Measurements from ENCODE around the gene RAB23. TPM values are rescaled to one million over a fixed set of nuclear protein-coding genes. Genes with fewer than 3 reads are reported as not detected.

RAB23 gene
- polyA plus RNA-seq, 2 donors, result 1.4 to 5.3 TPM

- Histone ChIP-seq H3K4me1 (ENCODE audit: control insufficient read depth in 2 of 2, insufficient read depth in 2 of 2, low read length in 1 of 2) (no peaks in the 10 kb centered on the region), H3K27me3 (ENCODE audit: control insufficient read depth in 1 of 2, insufficient read depth in 2 of 2, low read length in 2 of 2) (no peaks in the 10 kb centered on the region), H3K27ac (ENCODE audit: low read depth in 2 of 2, low read length in 1 of 2) (no peak overlapping the region), H3K9me3 (ENCODE audit: control insufficient read depth in 2 of 2, insufficient read depth in 1 of 2, low read depth in 1 of 2, low read length in 1 of 2) (no peaks in the 10 kb centered on the region), H3K36me3 (ENCODE audit: control insufficient read depth in 2 of 2, insufficient read depth in 2 of 2, low read length in 1 of 2) (no peaks in the 10 kb centered on the region), H3K4me3 (ENCODE audit: low read depth in 1 of 2, low read length in 2 of 2) (no peak overlapping the region)
- WGBS, 2 donors, result 96 to 99% methylated on average over 11 of the region's 11 CpGs
These were observed 4.8 kb downstream of the RAB23 start for GRCh38 chr6:57217270-57217669.

- Histone ChIP-seq H3K27ac (ENCODE audit: low read depth in 2 of 2, low read length in 1 of 2) (no peak overlapping the region), H3K27me3 (ENCODE audit: control insufficient read depth in 1 of 2, insufficient read depth in 2 of 2, low read length in 2 of 2) (no peaks in the 10 kb centered on the region), H3K36me3 (ENCODE audit: control insufficient read depth in 2 of 2, insufficient read depth in 2 of 2, low read length in 1 of 2) (no peaks in the 10 kb centered on the region), H3K4me1 (ENCODE audit: control insufficient read depth in 2 of 2, insufficient read depth in 2 of 2, low read length in 1 of 2) (no peaks in the 10 kb centered on the region), H3K4me3 (ENCODE audit: low read depth in 1 of 2, low read length in 2 of 2) (peak overlapping the region in 1 of 2 donors; percentile 8), H3K9me3 (ENCODE audit: control insufficient read depth in 2 of 2, insufficient read depth in 1 of 2, low read depth in 1 of 2, low read length in 1 of 2) (no peaks in the 10 kb centered on the region)
- 46 to 50% methylated on average over 7 of the region's 7 CpGs for WGBS, 2 donors
These were observed 5.6 kb downstream of the RAB23 start for GRCh38 chr6:57216235-57217101.

- Histone ChIP-seq H3K4me3 (ENCODE audit: low read depth in 1 of 2, low read length in 2 of 2) (no peak overlapping the region), H3K27me3 (ENCODE audit: control insufficient read depth in 1 of 2, insufficient read depth in 2 of 2, low read length in 2 of 2) (no peaks in the 10 kb centered on the region), H3K4me1 (ENCODE audit: control insufficient read depth in 2 of 2, insufficient read depth in 2 of 2, low read length in 1 of 2) (no peaks in the 10 kb centered on the region), H3K36me3 (ENCODE audit: control insufficient read depth in 2 of 2, insufficient read depth in 2 of 2, low read length in 1 of 2) (no peaks in the 10 kb centered on the region), H3K9me3 (ENCODE audit: control insufficient read depth in 2 of 2, insufficient read depth in 1 of 2, low read depth in 1 of 2, low read length in 1 of 2) (no peaks in the 10 kb centered on the region), H3K27ac (ENCODE audit: low read depth in 2 of 2, low read length in 1 of 2) (no peak overlapping the region)
- 91 to 96% methylated on average over 1 of the region's 1 CpG for WGBS, 2 donors
These were observed 6.8 kb downstream of the RAB23 start for GRCh38 chr6:57215260-57215659.

GRCh38 chr6:57210060-57210459, 12.0 kb downstream of the RAB23 start:
- Histone ChIP-seq H3K27me3 (ENCODE audit: control insufficient read depth in 1 of 2, insufficient read depth in 2 of 2, low read length in 2 of 2) (no peaks in the 10 kb centered on the region), H3K4me1 (ENCODE audit: control insufficient read depth in 2 of 2, insufficient read depth in 2 of 2, low read length in 1 of 2) (no peaks in the 10 kb centered on the region), H3K9me3 (ENCODE audit: control insufficient read depth in 2 of 2, insufficient read depth in 1 of 2, low read depth in 1 of 2, low read length in 1 of 2) (no peaks in the 10 kb centered on the region), H3K36me3 (ENCODE audit: control insufficient read depth in 2 of 2, insufficient read depth in 2 of 2, low read length in 1 of 2) (no peaks in the 10 kb centered on the region), H3K4me3 (ENCODE audit: low read depth in 1 of 2, low read length in 2 of 2) (no peak overlapping the region), H3K27ac (ENCODE audit: low read depth in 2 of 2, low read length in 1 of 2) (no peak overlapping the region)
- 96 to 97% methylated on average over 5 of the region's 5 CpGs for WGBS, 2 donors

- no peaks in the 10 kb centered on the region for H3K36me3 ChIP-seq (ENCODE audit: control insufficient read depth in 2 of 2, insufficient read depth in 2 of 2, low read length in 1 of 2)
- no peak overlapping the region for H3K27ac ChIP-seq (ENCODE audit: low read depth in 2 of 2, low read length in 1 of 2)
- no peaks in the 10 kb centered on the region for H3K27me3 ChIP-seq (ENCODE audit: control insufficient read depth in 1 of 2, insufficient read depth in 2 of 2, low read length in 2 of 2)
- H3K9me3 ChIP-seq (ENCODE audit: control insufficient read depth in 2 of 2, insufficient read depth in 1 of 2, low read depth in 1 of 2, low read length in 1 of 2), result no peaks in the 10 kb centered on the region
- H3K4me3 ChIP-seq (ENCODE audit: low read depth in 1 of 2, low read length in 2 of 2), result no peak overlapping the region
- H3K4me1 ChIP-seq (ENCODE audit: control insufficient read depth in 2 of 2, insufficient read depth in 2 of 2, low read length in 1 of 2), result no peaks in the 10 kb centered on the region
These were observed 13.1 kb downstream of the RAB23 start for GRCh38 chr6:57209030-57209429.

GRCh38 chr6:57207872-57208271, 14.2 kb downstream of the RAB23 start:
- Histone ChIP-seq H3K27me3 (ENCODE audit: control insufficient read depth in 1 of 2, insufficient read depth in 2 of 2, low read length in 2 of 2) (no peaks in the 10 kb centered on the region), H3K36me3 (ENCODE audit: control insufficient read depth in 2 of 2, insufficient read depth in 2 of 2, low read length in 1 of 2) (no peaks in the 10 kb centered on the region), H3K9me3 (ENCODE audit: control insufficient read depth in 2 of 2, insufficient read depth in 1 of 2, low read depth in 1 of 2, low read length in 1 of 2) (no peaks in the 10 kb centered on the region), H3K4me1 (ENCODE audit: control insufficient read depth in 2 of 2, insufficient read depth in 2 of 2, low read length in 1 of 2) (no peaks in the 10 kb centered on the region), H3K27ac (ENCODE audit: low read depth in 2 of 2, low read length in 1 of 2) (no peak overlapping the region), H3K4me3 (ENCODE audit: low read depth in 1 of 2, low read length in 2 of 2) (no peak overlapping the region)
- 87 to 90% methylated on average over 4 of the region's 4 CpGs for WGBS, 2 donors

GRCh38 chr6:57207141-57207540, 15.0 kb downstream of the RAB23 start:
- Histone ChIP-seq H3K9me3 (ENCODE audit: control insufficient read depth in 2 of 2, insufficient read depth in 1 of 2, low read depth in 1 of 2, low read length in 1 of 2) (no peaks in the 10 kb centered on the region), H3K27ac (ENCODE audit: low read depth in 2 of 2, low read length in 1 of 2) (no peak overlapping the region), H3K27me3 (ENCODE audit: control insufficient read depth in 1 of 2, insufficient read depth in 2 of 2, low read length in 2 of 2) (no peaks in the 10 kb centered on the region), H3K36me3 (ENCODE audit: control insufficient read depth in 2 of 2, insufficient read depth in 2 of 2, low read length in 1 of 2) (no peaks in the 10 kb centered on the region), H3K4me1 (ENCODE audit: control insufficient read depth in 2 of 2, insufficient read depth in 2 of 2, low read length in 1 of 2) (no peaks in the 10 kb centered on the region), H3K4me3 (ENCODE audit: low read depth in 1 of 2, low read length in 2 of 2) (no peak overlapping the region)
- WGBS, 2 donors, result 70 to 71% methylated on average over 2 of the region's 2 CpGs

- H3K9me3 ChIP-seq (ENCODE audit: control insufficient read depth in 2 of 2, insufficient read depth in 1 of 2, low read depth in 1 of 2, low read length in 1 of 2), result no peaks in the 10 kb centered on the region
- H3K4me1 ChIP-seq (ENCODE audit: control insufficient read depth in 2 of 2, insufficient read depth in 2 of 2, low read length in 1 of 2), result no peaks in the 10 kb centered on the region
- H3K27me3 ChIP-seq (ENCODE audit: control insufficient read depth in 1 of 2, insufficient read depth in 2 of 2, low read length in 2 of 2), result no peaks in the 10 kb centered on the region
- no peak overlapping the region for H3K4me3 ChIP-seq (ENCODE audit: low read depth in 1 of 2, low read length in 2 of 2)
- no peaks in the 10 kb centered on the region for H3K36me3 ChIP-seq (ENCODE audit: control insufficient read depth in 2 of 2, insufficient read depth in 2 of 2, low read length in 1 of 2)
- H3K27ac ChIP-seq (ENCODE audit: low read depth in 2 of 2, low read length in 1 of 2), result no peak overlapping the region
- 83 to 87% methylated on average over 7 of the region's 7 CpGs for WGBS, 2 donors
These were observed 16.4 kb downstream of the RAB23 start for GRCh38 chr6:57205550-57206328.

- no peak overlapping the region for H3K27ac ChIP-seq (ENCODE audit: low read depth in 2 of 2, low read length in 1 of 2)
- WGBS, 2 donors, result 82 to 85% methylated on average over 1 of the region's 1 CpG
- no peak overlapping the region for H3K4me3 ChIP-seq (ENCODE audit: low read depth in 1 of 2, low read length in 2 of 2)
- no peaks in the 10 kb centered on the region for H3K9me3 ChIP-seq (ENCODE audit: control insufficient read depth in 2 of 2, insufficient read depth in 1 of 2, low read depth in 1 of 2, low read length in 1 of 2)
- H3K4me1 ChIP-seq (ENCODE audit: control insufficient read depth in 2 of 2, insufficient read depth in 2 of 2, low read length in 1 of 2), result no peaks in the 10 kb centered on the region
- H3K36me3 ChIP-seq (ENCODE audit: control insufficient read depth in 2 of 2, insufficient read depth in 2 of 2, low read length in 1 of 2), result no peaks in the 10 kb centered on the region
- no peaks in the 10 kb centered on the region for H3K27me3 ChIP-seq (ENCODE audit: control insufficient read depth in 1 of 2, insufficient read depth in 2 of 2, low read length in 2 of 2)
These were observed 20.4 kb downstream of the RAB23 start for GRCh38 chr6:57201718-57202117.
